HG02981 (cell line): ENCODE data around the gene ANO2.

ENCODE experiments used
- ATAC-seq: cut with Tn5 transposase; IDR thresholded peaks from one replicate; pipeline ENCODE4 v1.9.1; 2021; ENCODE audit warnings: mild to moderate bottlenecking, moderate library complexity; ENCODE audit not compliant: unreplicated experiment

Gene ANO2

GRCh38 chr12:5784462-5785130 is 160.5 kb downstream of the ANO2 start:
- ATAC-seq = no peak

GRCh38 chr12:5783289-5783920 is 161.7 kb downstream of the ANO2 start:
- ATAC-seq = no peak

- ATAC-seq = no peak
Measured at GRCh38 chr12:5780536-5780935, 164.5 kb downstream of the ANO2 start.

GRCh38 chr12:5779401-5779800 is 165.7 kb downstream of the ANO2 start:
- ATAC-seq = no peak

- ATAC-seq = no peak
Measured at GRCh38 chr12:5778821-5779220, 166.2 kb downstream of the ANO2 start.

GRCh38 chr12:5777451-5777850 is 167.6 kb downstream of the ANO2 start:
- no peak for ATAC-seq

- no peak for ATAC-seq
Measured at GRCh38 chr12:5776091-5776490, 169.0 kb downstream of the ANO2 start.

GRCh38 chr12:5773550-5773949 is 171.5 kb downstream of the ANO2 start:
- ATAC-seq = no peak

- no peak for ATAC-seq
Measured at GRCh38 chr12:5771756-5772155, 173.3 kb downstream of the ANO2 start.

- ATAC-seq = no peak
Measured at GRCh38 chr12:5770727-5771126, 174.3 kb downstream of the ANO2 start.

- no peak for ATAC-seq
Measured at GRCh38 chr12:5768581-5769196, 176.4 kb downstream of the ANO2 start.

- no peak for ATAC-seq
Measured at GRCh38 chr12:5768171-5768570, 176.9 kb downstream of the ANO2 start.

GRCh38 chr12:5758347-5758746 is 186.7 kb downstream of the ANO2 start:
- ATAC-seq = no peak

GRCh38 chr12:5756338-5756842 is 188.7 kb downstream of the ANO2 start:
- no peak for ATAC-seq

GRCh38 chr12:5748027-5748426 is 197.0 kb downstream of the ANO2 start:
- ATAC-seq = no peak

GRCh38 chr12:5746917-5747316 is 198.1 kb downstream of the ANO2 start:
- ATAC-seq = no peak

- ATAC-seq = no peak
Measured at GRCh38 chr12:5746036-5746908, 198.8 kb downstream of the ANO2 start.

GRCh38 chr12:5745251-5745888 is 199.7 kb downstream of the ANO2 start:
- ATAC-seq = no peak

GRCh38 chr12:5742258-5742657 is 202.8 kb downstream of the ANO2 start:
- no peak for ATAC-seq

- ATAC-seq = no peak
Measured at GRCh38 chr12:5739917-5740316, 205.1 kb downstream of the ANO2 start.

GRCh38 chr12:5737778-5738177 is 207.3 kb downstream of the ANO2 start:
- ATAC-seq = no peak
